HEK293 (cell line): Measurements from ENCODE around the gene ZMYM1.

ENCODE experiments used
- CTCF ChIP-seq: fragments of 450-650 bp; formaldehyde crosslinking; IDR thresholded peaks from 2 replicates; pipeline ENCODE4 v1.5.1; 2016; ENCODE audit warnings: missing biosample characterization, missing genetic modification characterization
- ZNF10 ChIP-seq: fragments of 450-650 bp; formaldehyde crosslinking; IDR thresholded peaks from 2 replicates; pipeline ENCODE4 v1.5.1; 2017; ENCODE audit warnings: missing biosample characterization, missing genetic modification characterization
- ZNF133 ChIP-seq: fragments of 450-650 bp; formaldehyde crosslinking; IDR thresholded peaks from 2 replicates; pipeline ENCODE4 v1.5.1; 2016; ENCODE audit warnings: missing biosample characterization, missing genetic modification characterization
- ZNF155 ChIP-seq: fragments of 450-650 bp; formaldehyde crosslinking; IDR thresholded peaks from 2 replicates; pipeline ENCODE4 v1.5.1; 2016; ENCODE audit warnings: missing biosample characterization, missing genetic modification characterization
- ZNF302 ChIP-seq: fragments of 450-650 bp; formaldehyde crosslinking; IDR thresholded peaks from 2 replicates; pipeline ENCODE4 v1.5.1; 2016; ENCODE audit warnings: missing biosample characterization, missing genetic modification characterization, low read depth
- ZNF514 ChIP-seq: fragments of 450-650 bp; formaldehyde crosslinking; IDR thresholded peaks from 2 replicates; pipeline ENCODE4 v1.5.1; 2016; ENCODE audit warnings: missing biosample characterization, missing genetic modification characterization
- ZNF518A ChIP-seq: fragments of 450-650 bp; formaldehyde crosslinking; conservative IDR thresholded peaks from 2 replicates; pipeline ENCODE4 v1.5.1; 2016; ENCODE audit warnings: low read depth, missing biosample characterization, missing genetic modification characterization
- ZNF561 ChIP-seq: fragments of 450-650 bp; IDR thresholded peaks from 2 replicates; pipeline ENCODE4 v1.5.1; 2018; ENCODE audit warnings: missing biosample characterization, missing genetic modification characterization, borderline replicate concordance
- ZNF704 ChIP-seq: fragments of 450-650 bp; formaldehyde crosslinking; IDR thresholded peaks from 2 replicates; pipeline ENCODE4 v1.5.1; 2016; ENCODE audit warnings: missing biosample characterization, missing genetic modification characterization
- ZNF747 ChIP-seq: fragments of 450-650 bp; formaldehyde crosslinking; IDR thresholded peaks from 2 replicates; pipeline ENCODE4 v1.5.1; 2016; ENCODE audit warnings: missing biosample characterization, missing genetic modification characterization
- ZNF830 ChIP-seq: fragments of 450-650 bp; IDR thresholded peaks from 2 replicates; pipeline ENCODE4 v1.5.0; 2018; ENCODE audit warnings: missing biosample characterization, missing genetic modification characterization, low read depth, mild to moderate bottlenecking, moderate library complexity
- ZSCAN18 ChIP-seq: fragments of 450-650 bp; formaldehyde crosslinking; IDR thresholded peaks from 2 replicates; pipeline ENCODE4 v1.5.1; 2016; ENCODE audit warnings: missing biosample characterization, missing genetic modification characterization

- TF ChIP-seq CTCF (tag by site-specific recombination) = no peak
- no peak for TF ChIP-seq ZNF830 (tag by site-specific recombination)
- no peak for TF ChIP-seq ZNF10 (tag by site-specific recombination)
- no peak for TF ChIP-seq ZNF514 (tag by site-specific recombination)
- TF ChIP-seq ZNF704 (tag by site-specific recombination) = no peak
- no peak for TF ChIP-seq ZSCAN18 (tag by site-specific recombination)
- TF ChIP-seq ZNF561 = no peak
- TF ChIP-seq ZNF302 (tag by site-specific recombination) = no peak
- no peak for TF ChIP-seq ZNF133
- no peak for TF ChIP-seq ZNF518A (tag by site-specific recombination)
- no peak for TF ChIP-seq ZNF747 (tag by site-specific recombination)
- no peak for TF ChIP-seq ZNF155 (tag by site-specific recombination)
Measured at GRCh38 chr1:35037206-35037605, 42.0 kb upstream of the ZMYM1 start.
